ENCODE data around the gene PXDN.

Gene PXDN

DNA sequence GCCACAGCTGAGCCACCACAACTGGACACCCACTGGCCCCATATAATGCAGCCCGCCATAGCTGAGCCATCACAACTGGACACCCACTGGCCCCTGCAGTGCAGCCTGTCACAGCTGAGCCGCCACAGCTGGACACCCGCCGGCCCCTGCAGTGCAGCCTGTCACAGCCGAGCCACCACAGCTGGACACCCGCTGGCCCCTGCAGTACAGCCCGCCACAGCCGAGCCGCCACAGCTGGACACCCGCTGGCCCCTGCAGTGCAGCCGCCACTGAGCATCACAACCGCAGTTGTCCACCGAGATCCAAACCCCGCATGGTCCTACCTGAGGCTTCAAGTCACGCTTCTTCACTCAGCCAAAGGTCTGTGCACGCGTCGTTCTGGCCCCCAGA is 134.2 kb downstream of the PXDN start:
- no peak for DNase-seq (ENCODE audit: low read depth)

GRCh38 chr2:1609485-1610095 is 134.7 kb downstream of the PXDN start:
- DNase-seq (ENCODE audit: low read depth), result no peak

DNA sequence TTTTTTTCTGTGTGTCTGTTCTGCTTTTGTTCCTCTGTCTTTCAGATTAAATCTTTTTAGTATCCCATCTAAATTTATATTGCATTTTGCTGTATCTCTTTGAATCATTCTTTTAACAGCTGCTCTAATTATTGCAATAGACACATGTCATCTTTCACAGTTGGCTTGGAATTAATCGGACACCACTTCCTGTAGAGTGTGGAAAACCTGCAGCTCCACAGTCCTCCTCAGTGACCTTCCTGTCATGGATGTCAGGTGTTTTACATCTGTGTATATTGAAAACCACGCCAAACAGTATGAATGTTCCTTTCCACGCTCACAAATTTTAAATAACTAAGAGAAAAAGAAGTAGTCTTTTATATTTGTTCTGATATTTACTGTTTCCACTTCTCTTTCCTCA is 135.3 kb downstream of the PXDN start:
- no peak for DNase-seq (ENCODE audit: low read depth)

DNA sequence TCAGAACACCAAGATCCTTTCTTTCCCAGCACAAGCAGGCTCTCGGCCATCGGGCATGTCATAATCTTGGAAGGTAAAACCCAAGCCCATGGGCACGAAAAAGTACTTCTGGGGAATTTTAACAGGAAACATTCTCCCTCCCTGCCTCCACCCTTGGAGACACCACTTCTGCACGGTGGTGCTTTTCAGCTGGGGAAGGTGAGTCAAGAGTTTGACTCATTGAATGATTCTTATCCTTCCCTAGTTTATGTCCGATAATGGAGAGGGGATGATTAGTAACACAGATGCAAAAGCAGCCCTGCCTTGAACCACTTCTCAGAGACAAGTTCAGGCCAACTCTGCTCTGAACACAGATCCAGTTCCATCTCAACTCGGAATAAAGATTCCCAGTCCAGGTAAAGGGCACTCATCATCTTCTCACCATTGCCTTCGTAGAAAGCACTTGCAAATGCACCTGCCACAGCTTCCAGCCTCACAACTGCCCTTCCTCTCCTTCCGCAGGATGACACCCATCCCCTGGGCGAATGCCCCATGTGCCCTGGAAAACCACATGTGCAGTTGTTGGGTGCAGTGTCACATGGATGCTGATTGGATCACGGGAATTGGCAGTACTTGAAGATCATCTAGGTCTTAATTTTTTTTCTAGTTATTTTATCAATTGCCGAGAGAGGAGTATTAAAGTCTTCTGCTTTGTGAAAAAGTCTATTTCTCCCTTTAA is 136.2 kb downstream of the PXDN start:
- DNase-seq (ENCODE audit: low read depth), result no peak

- DNase-seq (ENCODE audit: low read depth), result no peak
Measured at GRCh38 chr2:1607236-1607920, 136.9 kb downstream of the PXDN start.

DNA sequence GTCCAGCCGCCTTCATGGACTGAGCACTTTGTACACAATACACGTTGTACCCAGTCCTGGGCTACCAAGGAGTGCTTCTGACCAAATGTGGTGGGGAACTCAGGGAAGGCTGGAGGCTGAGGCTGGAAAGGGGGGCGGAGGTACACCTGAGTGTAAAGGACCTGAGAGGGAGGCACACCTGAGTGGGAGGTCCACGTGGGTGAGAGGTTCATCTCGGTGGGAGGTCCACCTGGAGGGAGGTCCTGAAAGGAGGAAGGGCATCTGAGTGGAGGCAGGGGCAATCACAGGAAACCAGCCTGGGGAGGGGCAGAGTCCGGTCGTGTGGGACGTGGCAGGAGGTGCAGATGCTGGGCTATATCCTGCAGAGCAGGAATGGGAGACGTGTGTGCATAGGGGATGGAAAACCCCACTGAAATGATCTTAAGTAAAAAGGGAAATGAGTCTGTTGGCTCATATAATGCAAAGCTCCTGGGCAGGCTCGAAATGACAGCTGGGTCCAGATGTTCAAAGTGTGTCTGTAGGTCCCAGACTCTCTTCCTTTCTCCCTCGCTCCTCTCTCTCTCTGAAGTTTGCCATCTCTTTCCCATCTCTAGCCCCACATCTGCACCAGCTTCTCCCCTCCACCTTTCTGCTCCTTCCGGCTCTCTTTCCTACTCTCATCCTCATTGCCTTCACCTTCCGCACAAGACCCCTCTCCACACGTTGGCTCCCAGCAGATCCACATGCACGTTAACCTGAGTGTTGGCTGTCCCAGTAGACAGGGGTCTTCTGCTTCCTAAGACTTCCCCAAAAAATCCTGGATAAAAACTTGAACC is 137.7 kb downstream of the PXDN start:
- DNase-seq (ENCODE audit: low read depth), result no peak

GRCh38 chr2:1606046-1606400 is 138.3 kb downstream of the PXDN start:
- no peak for DNase-seq (ENCODE audit: low read depth)

DNA sequence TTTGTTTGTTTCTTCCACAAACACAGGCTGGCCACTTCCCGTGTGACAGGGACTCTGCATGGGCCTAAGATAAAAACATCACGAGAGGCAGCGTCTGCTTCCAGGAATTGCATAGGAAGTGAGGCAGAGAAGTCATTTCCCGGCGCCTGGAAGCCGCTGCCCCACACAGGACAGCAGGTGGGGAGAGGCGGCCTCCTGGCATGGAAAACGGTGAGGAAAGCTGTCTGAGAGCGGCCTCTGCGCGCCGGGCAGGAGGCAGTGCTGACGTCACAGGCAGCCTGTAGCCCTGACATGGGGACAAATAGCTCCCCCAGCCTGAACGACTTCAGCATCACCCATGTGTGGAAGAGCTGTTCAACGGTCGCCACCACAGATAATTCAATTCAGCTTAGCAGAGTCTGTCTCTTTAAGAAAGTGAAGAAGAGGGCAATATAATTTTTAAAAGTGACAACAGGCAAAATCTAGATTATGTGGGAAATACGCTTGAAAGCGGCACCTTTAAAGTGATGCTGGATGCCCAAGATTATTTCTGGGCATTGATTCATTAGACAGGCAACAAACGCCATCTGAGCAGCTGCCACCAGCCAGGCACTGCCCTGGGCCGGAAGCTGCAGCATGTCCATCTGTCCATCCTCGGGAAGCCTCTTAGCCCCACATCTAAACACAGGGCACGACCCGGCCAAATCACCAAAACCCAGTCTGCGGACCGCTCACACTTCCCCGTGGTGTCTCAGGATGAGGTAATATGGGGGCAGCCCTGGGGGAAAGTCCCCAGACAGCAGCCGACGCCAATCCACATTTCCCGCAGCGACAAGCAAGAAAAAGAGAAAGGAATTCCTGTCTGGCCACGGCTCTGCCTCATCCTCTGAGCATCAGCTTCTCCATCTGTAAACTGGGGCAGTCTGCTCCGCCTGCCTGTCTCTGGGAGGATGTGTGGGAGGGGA is 138.9 kb downstream of the PXDN start:
- DNase-seq (ENCODE audit: low read depth), result no peak

GRCh38 chr2:1603521-1603920 is 140.8 kb downstream of the PXDN start:
- DNase-seq (ENCODE audit: low read depth), result no peak

- no peak for DNase-seq (ENCODE audit: low read depth)
Measured at GRCh38 chr2:1603059-1603458, 141.3 kb downstream of the PXDN start.

- no peak for DNase-seq (ENCODE audit: low read depth)
Measured at GRCh38 chr2:1602278-1603010, 141.9 kb downstream of the PXDN start.

DNA sequence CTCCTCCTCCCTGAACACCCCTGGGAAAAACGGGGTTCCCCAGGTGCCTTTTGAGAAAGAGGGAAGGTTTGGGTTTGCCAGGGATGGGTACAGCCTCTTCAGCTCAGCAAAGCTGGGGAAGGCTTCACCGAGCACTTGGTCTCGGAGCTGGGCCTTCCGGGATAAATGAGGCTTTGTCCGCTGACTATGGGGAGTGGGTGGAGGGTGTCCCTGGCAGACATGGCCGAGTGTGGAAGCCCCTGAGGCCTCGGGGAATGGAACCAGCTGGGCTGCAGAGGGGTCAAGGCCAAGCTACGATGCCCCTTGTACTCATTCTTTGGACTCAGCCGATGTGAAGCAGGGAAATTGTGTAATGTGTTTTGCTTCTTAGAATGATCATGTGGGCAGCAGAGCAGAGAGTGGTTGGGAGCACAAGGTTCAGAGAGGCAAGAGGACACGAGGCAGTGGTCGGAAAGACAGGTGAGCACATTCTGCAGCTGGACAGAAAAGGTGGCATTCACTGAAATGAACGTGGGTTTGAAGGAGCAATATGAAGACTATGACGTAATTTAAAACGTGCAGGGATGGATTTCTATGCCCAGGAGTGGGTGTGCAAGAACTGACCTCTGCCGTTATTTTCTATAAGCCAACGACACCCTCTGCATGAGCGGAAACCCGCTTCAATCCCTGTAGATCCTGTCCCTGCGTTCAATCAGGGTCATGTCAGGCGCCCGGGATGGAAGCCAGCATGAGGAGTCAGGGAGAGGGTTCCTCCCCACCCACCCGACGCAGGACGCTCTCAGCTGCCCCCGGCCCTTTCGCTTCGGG is 142.6 kb downstream of the PXDN start:
- no peak for DNase-seq (ENCODE audit: low read depth)

GRCh38 chr2:1601067-1601412 is 143.3 kb downstream of the PXDN start:
- DNase-seq (ENCODE audit: low read depth), result no peak

- DNase-seq (ENCODE audit: low read depth), result no peak
Measured at GRCh38 chr2:1600191-1601066, 143.9 kb downstream of the PXDN start.

DNA sequence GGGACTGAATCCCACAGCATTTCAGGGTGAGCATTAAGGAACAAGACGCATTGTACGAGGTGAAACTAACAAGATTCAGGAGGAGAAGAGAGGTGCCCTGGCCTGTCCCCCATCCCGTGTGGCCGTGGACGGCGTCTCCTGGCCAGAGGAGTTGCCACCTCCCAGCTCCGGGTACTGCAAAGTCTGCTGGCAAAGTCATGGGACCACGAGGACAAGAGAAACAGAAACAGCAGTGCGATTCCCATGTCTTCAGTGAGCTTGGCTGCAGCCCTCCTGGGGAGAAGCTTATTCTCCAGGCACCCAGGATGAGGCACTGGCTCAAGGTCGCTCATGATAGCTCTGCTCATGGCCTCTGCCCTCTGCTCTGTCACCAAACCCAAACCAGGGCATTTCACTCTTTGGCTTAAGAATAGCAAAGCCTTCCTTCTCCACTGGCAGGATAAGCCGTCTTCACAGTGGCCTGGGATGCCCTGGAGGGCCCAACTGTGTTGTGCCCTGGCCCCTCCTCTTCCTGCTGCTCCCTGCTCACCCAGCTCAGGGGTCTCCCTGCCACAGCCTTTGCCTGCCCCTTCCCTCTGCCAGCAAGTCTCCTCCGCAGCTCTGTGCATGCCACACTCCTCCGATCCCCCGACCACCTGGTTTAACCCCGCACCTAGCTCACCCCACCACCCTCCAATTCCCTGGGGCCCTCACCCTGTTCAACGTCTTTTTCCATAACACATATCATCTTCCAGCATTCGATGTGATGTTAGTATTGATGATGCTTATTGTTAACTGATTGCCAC is 144.8 kb downstream of the PXDN start:
- DNase-seq (ENCODE audit: low read depth), result no peak

DNA sequence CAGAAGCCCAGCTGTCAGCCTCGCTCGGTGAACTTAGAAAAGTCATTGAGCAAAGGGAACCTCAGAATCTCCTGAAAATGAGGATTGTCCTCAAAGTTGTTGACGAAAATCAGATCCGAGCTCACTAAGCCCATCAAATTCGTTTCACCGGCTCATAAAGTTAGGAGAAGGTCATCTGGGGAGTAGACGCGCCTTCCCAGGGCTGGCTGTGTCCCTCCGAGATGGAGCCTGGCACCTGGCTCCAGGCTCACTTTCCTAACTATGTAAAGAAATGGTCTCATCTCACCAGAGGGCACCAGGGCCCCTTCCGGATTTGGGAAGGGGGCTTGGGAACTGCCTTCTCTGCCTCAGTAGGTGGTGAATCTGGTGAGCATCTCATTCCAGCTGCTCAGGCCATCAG is 145.5 kb downstream of the PXDN start:
- no peak for DNase-seq (ENCODE audit: low read depth)

DNA sequence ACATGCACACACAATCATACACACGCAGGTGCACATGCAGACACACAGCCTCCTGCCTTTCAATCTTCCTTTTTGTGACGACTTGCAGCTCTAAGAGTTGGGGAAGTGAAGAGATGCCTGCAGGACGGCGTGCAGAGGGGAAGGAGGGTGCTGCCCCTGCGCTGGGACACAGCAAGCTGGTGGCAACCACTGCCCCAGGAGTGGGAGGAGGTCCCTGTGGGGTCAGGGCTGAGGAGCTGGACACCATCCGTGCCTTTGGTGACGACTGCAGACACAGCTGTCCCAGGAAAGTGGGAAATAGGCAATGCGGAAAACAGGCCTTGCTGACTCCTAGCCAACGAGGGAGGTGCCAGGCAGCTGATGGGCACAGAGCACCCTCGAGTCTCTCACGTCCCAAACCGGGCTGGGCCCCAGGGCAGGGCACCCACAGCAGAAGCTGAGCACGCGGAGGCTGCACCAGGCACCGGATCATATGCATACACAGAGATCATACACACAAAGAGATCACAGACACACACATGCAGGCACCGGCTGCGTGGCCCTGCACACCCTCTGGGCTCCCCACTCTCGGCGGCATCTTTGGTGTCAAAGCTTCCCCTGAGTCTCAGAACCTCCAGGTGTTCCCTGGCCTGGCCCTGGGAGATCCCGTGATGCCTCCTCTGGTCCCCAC is 146.1 kb downstream of the PXDN start:
- no peak for DNase-seq (ENCODE audit: low read depth)

DNA sequence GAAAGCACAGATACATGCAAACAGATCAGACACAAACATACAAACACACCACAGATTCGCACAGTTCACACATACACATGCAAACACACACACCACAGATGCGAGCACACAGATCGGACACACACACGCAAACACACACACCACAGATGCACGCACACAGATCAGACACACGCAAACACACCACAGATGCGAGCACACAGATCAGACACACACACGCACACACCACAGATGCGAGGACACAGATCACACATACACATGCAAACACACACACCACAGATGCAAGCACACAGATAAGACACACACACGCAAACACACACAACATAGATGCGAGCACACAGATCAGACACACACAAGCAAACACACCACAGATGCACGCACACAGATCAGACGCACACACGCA is 149.0 kb downstream of the PXDN start:
- no peak for DNase-seq (ENCODE audit: low read depth)

Measured in activated gamma-delta T cell treated with anti-CD3 and anti-CD28 coated beads, Interleukin-2, amount 50 U/mL, for 16 hours (primary cell).